HG03354 (cell line): ENCODE data around the gene STMN1.
"Not testable (repeated sequence)": the region's sequence is repeated elsewhere in the genome, so short reads cannot be mapped to it uniquely, and the experiment has no call there.

Experiments used
- ATAC-seq: cut with Tn5 transposase; IDR thresholded peaks from one replicate; pipeline ENCODE4 v1.9.1; 2021; ENCODE audit warnings: mild to moderate bottlenecking; ENCODE audit not compliant: unreplicated experiment, poor library complexity, severe bottlenecking

STMN1 gene

DNA sequence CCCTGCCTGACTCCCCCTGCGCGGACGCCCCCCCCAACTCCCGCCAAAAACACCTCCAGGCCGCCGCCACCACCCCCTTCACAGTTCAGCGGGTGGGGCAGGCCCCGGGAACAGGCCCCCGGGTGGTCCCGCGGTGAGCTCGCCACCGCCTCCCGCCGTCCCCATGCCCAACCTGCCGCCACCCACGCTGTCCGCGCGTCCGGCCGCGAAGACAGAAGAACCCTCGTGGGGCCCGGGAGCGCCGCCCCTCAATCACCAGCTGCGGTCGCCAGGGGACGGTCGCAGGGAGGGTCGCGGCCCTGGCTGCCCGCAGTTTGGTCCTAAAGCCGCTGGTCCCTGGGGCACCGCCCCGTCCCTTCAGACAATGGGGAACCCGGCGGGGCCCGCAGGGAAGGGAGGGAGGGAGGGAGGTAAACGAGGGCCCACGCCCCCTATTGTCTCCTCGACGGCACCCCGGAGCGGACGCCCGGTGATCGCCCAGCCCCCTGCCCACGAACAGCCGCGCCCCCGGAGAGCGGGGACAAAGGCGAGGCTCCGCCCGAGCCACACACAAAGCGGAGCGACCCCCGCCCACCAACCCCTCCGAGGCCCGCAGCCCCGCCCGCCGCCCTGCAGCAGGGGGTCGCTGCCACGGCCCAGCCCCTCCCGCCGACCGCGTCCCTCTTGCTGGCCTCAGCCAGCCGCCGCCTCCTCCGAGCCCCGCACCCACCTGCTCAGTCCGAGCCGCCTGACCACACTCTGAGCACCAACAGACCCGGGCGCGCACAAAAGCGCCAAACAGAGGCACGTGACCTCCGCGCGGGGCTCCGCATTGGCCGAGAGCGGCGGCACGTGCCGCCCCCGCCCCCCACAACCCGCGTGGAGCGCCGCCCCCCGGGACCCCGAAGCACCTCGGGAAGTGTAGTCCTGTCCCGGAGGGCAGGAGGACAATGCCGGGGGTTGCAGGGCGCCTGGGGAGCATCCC is at the start of gene STMN1:
Gene STMN1, minus strand, starts transcription at position 740 of the 964 bp plus-strand sequence. CDS start 1,743 bp downstream, outside the sequence.
- ATAC-seq: peak; percentile 70

DNA sequence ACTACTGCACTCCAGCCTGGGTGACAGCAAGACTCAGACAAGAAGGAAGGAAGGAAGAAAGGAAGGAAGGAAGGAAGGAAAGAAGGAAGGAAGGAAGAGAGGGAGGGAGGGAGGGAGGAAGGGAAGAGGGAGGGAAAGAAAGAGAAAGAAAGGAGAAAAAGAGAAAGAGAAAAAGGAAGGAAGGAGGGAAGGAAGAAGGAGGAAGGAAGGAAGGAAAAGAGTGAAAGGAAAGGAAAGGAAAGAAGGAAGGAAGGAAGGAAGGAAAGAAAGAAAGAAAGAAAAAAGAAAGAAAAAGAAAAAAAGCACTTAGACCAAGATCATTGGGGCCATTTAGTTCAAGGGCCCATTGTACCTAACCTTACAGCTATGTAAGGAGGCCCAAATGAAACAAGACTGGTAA is 49.3 kb upstream of the STMN1 start:
- ATAC-seq: no peak

DNA sequence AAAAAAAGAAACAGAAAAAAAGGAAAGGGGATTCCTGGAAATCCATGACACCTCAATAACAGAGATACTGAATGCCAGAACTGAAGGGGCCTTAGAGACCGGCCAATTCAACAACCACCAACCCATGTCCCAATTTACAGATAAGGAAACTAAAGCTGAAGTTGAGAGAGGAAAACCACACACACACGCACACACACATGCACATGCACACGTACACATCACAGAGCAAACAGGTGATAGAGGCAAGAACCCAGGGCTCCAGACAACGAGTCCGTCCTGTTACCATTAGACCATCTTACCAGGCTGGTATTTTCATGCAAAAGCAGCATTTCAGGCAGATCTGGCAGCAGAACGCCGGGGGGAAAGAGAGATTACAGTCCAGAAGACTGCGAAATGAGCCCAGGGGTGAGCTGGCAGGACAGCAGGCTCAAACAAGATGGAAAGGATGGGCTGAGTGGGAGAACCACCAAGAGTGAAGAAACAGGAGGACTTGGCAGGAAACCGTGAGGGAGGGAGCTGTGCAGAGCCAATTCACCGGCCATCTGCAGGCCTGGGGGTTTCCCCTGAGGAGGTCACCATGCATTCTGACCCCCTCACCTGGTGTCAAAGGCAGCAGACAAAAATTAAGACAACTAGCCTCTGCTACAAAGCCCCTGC is 48.2 kb upstream of the STMN1 start:
- ATAC-seq: no peak

DNA sequence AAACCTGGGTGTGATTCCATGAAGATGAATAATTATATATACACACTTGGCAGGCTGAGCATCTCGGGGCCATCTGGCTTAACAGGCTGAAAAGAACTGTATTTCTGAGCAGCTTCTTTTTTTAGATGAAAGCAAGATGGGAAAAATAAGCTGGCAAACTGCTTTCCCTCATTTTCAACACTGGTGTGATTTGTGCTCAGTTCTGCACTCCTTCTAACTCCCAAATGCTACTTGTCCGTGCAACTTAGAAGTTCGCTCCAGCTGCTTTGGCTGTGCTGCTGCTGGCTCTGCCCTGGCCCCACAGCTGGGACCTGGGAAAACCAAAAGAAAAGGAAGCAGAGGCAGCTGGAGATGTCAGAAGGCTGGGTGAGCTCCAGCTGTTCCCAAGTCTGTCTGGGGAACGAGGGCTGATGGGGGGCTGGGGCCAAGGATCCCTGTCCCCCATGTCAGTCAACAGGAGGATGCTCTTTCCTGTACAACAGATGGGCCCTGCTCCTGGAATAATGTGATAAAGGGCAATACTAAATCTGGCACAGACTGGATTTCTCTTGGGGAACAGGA is 46.7 kb upstream of the STMN1 start:
- no peak for ATAC-seq

DNA sequence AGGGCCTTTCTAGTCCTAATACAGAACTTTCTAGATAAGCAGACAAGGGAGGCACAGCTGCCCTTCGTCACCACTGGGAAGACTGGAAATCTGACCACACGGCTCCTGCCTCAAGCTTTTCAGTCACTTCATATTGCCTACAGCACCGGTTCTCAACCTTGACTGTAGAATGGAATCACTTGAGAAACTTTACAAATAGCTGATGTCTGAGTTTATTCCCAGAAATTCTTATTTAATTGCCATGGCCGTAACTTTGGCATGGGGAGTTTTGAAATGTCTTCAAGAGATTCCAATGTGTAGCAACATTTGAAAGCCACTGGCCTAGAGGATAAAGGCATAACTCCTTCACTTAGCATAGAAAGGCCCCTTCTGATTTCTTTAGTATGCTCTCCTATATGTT is 42.4 kb upstream of the STMN1 start:
- no peak for ATAC-seq

DNA sequence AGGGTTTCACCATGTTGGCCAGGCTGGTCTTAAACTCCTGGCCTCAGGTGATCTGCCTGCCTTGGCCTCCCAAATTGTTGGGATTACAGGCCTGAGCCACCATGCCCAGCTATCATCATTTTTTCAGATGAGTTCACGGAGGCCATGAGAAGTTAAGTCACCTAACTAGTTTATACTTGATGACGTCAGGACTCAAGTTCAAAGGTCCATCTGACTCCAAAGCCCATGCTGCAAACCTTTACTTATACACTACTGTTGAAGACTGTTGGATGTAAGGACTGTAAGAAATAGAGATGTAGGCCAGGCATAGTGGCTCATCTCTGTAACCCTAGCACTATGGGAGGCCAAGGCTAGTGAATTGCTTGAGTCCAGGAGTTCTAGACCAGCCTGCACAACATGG is 40.8 kb upstream of the STMN1 start:
- no peak for ATAC-seq

DNA sequence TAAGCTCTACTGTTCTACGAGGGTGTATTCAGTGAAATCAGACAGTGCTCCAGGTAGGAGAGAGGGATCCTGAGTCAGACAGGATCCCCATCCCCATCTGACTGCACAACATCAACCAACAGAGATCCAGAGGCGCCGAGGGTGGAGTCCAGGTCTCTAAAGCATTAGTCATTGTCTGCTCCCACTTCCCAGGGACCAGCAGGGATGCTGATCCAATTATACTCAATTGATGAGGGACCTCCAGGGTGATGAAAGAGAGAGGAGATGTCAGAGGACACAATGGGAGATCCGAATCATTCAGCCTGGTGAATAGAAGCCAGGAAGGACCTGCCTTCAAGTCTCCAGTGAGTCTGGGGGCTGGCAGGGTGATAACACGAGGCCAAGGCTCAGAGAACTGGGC is 39.5 kb upstream of the STMN1 start:
- no peak for ATAC-seq

DNA sequence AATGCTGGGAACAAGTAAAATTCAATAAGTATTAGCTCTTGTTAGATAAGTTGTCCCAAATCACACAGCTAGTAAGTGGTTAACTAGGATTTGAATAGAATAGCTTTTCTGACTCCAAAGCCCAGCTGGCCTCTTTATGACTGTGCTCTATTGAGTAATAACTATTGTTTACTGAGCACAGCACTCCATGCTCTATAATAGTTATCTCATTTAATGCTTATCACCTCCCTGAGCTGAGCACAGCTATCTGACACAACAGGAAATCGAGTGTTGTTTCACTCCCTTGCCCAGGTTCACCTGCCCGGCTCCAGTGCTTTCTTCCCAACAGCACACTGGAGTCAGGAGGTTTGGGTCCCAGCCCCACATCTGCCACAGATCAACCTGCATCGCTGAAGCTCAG is 38.8 kb upstream of the STMN1 start:
- ATAC-seq: no peak

DNA sequence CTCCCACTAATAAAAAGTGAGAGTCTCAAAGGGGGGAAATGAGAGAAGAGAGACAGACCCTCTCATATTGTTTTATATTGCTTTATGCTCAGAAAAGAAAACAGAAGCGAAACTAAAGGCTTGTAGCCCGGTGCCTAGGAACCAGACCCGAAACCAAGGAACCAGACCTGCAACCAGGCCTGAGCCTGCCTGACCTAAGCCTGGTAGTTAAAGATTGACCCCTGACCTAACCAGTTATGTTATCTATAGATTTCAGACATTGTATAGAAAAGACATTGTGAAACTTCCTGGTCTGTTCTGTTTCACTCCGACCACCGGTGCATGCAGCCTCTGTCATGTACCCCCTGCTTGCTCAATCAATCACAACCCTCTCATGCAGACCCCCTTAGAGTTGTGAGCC is 37.3 kb upstream of the STMN1 start:
- not testable (repeated sequence) for ATAC-seq

DNA sequence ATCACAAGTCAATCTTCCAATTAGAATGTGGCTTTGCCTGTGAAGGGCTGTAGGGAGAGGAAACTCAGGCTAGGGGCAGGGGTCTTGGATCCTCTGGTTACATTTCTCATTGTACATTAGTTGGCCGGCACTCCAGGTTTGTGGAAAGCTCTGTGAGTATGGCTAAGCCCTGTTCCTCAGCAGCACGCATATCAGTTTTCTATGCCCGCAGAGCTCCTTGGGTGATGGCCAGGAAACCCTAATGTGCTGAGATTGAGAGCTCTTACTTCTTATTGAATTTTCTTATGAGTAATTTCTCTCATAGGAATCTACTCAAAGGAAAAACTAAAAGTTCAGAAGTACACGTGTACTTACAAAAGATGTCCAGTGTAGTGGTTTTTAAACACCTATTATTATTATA is 30.7 kb upstream of the STMN1 start:
- ATAC-seq: no peak

DNA sequence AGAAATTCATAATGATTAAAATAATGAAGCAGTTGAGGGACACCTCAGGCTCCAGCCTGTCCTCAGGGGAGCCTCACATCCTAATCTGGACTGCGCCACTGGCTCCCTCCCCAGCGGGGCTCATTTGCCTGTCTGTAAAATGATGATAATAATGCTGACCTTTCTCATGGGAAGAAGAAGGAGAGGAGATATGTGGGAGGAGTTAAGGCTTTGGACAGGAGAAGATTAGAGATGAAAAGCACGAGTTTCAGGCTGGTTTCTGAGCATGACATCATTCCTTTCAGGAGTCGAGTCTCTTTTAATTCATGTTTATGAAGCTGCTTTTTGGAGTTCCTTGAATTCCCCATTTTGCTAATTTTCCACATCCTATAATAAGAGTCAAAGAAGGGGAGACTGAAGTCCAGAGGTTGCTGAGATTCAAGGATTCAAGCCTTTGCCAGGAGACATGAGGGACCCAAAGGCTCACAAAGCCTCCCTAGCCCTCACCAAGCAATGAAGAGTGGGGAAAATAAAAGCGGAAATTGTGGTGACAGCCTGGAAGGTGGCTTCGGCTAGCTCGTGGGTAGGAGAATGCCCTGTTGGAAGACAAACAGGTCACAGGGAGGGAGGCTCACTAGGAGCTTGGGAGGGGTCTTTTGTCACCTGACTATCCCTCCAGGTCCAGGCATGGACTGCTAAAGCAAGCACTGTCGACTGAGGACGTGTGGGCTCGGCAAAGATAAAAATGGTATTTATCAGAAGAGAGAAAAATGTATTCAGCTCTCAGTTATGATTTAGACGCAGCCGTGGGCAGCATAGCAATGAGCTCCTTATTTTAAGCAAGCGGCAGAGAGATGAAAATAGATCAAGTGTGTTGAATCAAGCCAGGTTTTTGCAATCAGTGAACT is 27.5 kb upstream of the STMN1 start:
- no peak for ATAC-seq

DNA sequence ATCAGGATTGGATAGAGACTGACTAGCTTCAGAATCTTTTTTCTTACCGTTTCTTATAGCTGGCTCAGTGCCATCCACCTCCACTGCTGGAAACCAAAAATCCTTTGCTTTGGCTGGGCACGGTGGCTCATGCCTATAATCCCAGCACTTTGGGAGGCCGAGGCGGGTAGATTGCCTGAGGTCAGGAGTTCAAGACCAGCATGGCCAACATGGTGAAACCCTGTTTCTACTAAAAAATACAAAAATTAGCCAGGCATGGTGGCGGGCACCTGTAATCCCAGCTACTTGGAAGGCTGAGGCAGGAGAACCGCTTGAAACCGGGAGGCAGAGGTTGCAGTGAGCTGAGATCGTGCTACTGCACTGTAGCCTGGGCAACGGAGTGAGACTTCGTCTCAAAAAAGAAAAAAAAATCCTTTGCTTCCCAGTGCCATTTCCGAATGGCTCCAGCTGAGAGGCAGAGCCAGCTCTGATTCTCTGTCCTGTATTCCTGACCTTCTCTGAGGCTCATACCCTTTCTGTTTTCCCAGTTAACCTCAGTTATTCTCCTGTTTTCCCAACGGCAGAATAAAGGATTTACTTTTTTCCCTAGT is 26.7 kb upstream of the STMN1 start:
- ATAC-seq: not testable (repeated sequence)

DNA sequence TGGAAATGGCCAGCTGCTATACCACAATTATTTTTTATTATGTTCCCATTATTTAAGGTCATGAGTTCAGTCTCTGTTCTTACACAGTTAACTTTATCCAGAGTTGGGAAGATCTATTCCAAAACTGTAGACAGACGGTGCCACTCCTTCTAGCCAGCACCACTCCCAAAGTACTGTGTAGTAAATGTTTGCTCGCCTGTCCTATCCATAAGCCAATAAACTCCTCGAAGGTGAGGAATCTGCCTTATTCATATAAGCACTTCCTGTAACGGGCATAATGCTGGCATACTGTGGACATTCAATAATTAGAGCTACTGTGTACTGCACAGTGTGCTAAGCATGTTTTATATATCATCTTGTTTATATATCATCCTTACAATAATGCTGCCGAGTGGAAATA is 26.1 kb upstream of the STMN1 start:
- no peak for ATAC-seq

DNA sequence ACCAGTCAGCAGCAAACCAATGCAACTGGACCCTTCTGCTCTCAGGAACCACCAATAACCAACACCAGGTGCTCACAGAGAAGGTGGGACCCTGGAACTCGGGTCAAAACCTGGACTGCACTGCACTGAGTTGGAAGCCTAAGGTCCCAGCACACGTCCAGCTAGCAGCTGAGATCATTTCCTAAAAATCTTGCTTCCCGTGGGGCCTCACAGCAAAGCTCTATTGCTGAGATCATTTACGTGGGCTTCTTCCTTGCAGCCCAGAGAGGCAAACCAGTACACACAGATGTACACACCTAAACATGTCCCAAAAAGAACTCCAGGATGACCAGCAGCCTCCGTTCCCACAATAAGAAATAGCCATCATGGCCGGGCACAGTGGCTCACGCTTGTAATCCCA is 22.8 kb upstream of the STMN1 start:
- no peak for ATAC-seq

DNA sequence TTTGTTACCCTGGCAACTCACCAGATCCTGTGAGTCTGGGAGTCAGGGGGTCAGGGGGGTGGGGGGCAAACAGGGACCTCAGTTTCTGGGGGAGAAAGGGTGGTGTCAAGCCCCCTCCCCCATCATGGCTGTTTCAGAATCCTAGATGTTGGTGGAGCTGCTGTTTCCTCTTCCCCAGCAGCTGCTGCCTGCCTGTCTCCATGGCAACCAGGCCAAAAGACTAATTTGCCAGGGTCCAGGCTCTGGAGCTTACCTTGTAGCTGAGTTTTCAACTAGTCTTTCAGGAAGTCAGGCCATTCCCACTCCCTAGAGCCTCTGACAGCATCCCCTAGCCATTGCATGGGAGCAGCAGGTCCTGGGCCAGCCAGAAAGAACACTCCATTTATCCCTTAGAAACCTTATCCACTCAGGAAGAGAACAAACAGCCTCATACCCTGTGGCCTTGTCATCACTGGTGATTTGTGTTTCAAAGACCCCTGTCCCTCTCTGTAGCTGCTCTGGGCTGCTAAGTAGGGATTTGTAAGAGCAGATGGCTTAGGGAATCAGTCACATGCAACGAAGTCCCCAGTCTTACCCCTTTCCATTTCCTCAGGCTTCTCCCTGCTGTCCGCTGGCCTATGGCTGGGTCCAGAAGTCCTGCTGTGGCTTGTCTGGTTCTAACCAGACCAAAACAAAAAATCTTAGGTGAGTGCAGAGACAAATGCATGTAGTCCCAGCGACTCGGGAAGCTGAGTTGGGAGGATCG is 21.5 kb upstream of the STMN1 start:
- ATAC-seq: no peak

DNA sequence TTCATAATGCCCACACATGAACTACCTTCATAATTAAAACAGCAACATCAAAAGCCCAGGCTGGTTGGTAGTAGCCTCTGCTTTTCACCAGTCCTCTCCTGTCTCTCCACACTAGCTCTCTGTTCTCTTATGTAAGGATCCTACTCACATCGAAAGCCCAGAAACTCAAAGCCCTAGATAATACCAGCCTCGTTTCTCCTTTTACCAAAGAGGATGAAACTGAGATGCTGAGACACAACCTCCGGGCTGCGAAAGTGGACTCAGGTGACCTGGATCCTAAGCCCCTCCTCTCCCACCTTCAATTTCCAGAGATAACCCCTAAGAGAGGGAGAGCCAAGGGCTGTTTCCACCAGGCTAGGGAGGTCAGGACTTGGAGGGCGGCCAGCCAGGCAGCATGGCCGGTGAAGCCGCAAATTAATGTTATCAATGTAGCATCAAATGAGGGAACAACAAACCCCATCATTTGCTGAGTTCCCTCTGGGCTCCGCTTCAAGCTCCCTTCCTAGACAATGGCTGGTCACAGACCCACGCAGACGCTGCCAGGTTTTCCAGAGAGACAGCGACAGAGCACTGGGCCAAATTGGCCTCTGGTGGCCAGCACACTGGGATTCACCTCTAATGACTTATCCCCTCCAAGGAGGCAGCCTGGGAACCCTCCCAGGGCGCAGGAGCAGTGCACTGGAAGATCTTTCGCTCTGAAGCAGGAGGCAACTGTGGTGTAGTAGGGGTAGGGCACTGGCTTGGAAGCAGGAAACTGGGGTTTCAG is 20.7 kb upstream of the STMN1 start:
- no peak for ATAC-seq

DNA sequence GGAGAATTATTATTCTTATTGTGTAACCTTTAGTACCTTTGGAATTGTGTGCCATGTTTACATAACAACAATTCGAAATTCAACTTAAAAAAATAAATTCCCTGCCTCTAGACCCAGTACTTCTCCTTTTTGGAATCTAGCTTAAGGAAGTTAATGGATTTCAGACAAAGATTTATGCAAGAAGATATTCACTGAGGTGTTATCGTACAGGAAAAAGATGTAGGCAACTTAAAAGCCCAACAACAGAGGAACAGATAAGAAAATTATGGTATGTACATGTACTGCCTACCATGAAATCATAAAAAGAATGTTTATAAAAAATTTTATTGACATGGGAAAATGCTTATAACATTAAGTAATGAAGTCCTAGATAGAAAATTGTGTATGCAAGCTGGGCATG is 18.2 kb upstream of the STMN1 start:
- ATAC-seq: no peak

DNA sequence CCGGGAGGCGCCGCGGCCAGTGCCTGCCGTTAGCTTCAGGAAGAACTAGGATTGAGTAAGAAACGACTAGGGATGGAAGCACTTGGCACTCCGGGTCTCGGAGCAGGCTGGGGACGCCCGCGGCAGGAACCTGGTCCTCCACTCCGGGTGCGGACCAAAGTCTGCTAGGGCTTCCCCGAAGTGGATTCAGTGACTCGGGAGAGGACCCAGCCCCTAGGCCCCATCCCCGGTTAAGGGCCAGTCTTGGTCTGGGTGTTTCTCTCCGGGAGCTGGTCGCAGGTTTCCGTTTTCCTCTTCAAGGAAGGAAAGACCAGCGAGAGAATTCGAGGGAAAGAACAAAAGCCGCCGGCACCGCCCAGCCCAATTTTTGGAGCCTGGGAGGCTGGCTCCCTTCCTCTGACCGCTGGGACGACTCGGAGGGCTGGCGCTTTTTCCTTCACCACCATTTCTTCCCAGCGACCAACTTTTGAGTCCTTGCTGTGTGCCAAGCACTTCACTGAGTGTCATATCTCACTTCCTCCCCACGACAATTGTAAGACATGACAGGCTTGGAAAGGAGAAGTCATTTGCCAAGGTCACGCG is 16.8 kb upstream of the STMN1 start:
- ATAC-seq: no peak
